A549 (cell line): ENCODE results near the gene IMP3. TPM values are rescaled to one million over a fixed set of nuclear protein-coding genes. Genes with fewer than 3 reads are reported as not detected.

Experiments used
- ATAC-seq, 2 experiments: fragments of 200-7000 bp in 1 of 2; fragments of >200 bp in 1 of 2; cut with Nextera tagmentation in 1 of 2; cut with Tn5 transposase in 1 of 2; 3 replicates each; pipeline versions ENCODE4 v1.8.0 to v1.9.1; 2018 to 2020; ENCODE audit warnings: mild to moderate bottlenecking in 1 of 2, moderate library complexity in 1 of 2
- CTCF ChIA-PET: fragments of 300-600 bp; sonication (Branson Sonifier 250); formaldehyde crosslinking; extraction: SDS; loops from one replicate; lab custom pipeline; 2021; ENCODE audit warnings: antibody characterized with exemption, inconsistent platforms; lab: Yijun Ruan, JAX
- POLR2A ChIA-PET: fragments of 350-600 bp; formaldehyde crosslinking; extraction: SDS; loops from one replicate; lab custom pipeline; 2021; ENCODE audit warnings: antibody characterized with exemption, inconsistent platforms; lab: Yijun Ruan, JAX
- DNase-seq, 2 experiments: peaks; one replicate each; pipeline versions ENCODE4 v3.0.0 to v3.0.0-alpha.2; 2011 to 2016; ENCODE audit warnings: low read depth in 1 of 2, low spot score in 1 of 2
- FAIRE-seq: peaks from 2 replicates; lab custom pipeline; 2011; peaks lifted over from hg19 to GRCh38; lab: Jason Lieb, UNC
- H3K27ac ChIP-seq, 2 experiments: fragments of >200 bp; sonication (Bioruptor Twin); formaldehyde crosslinking; 3 replicates each; pipeline ENCODE4 v1.5.1; 2016 to 2017
- H3K4me1 ChIP-seq: fragments of >200 bp; sonication (Bioruptor Twin); formaldehyde crosslinking; 3 replicates; pipeline ENCODE4 v1.6.1; 2016
- H3K4me2 ChIP-seq: fragments of >200 bp; sonication (Bioruptor Twin); formaldehyde crosslinking; 3 replicates; pipeline ENCODE4 v1.6.1; 2016
- H3K4me3 ChIP-seq: fragments of >200 bp; sonication (Bioruptor Twin); formaldehyde crosslinking; 3 replicates; pipeline ENCODE4 v1.5.1; 2016
- H3K9me3 ChIP-seq: fragments of >200 bp; sonication (Bioruptor Twin); formaldehyde crosslinking; 3 replicates; pipeline ENCODE4 v1.6.1; 2016
- BCL3 ChIP-seq: fragments of >200 bp; sonication (Bioruptor Twin); formaldehyde crosslinking; IDR thresholded peaks from 3 replicates; pipeline ENCODE4 v1.6.1; 2016
- CBX2 ChIP-seq: fragments of 200-600 bp; sonication (generic); IDR thresholded peaks from 2 replicates; pipeline ENCODE4 v1.6.1; 2016; ENCODE audit warnings: low read depth, mild to moderate bottlenecking, borderline replicate concordance
- CHD4 ChIP-seq: fragments of 200-600 bp; sonication (generic); IDR thresholded peaks from 2 replicates; pipeline ENCODE4 v1.6.1; 2016; ENCODE audit warnings: antibody characterized with exemption, mild to moderate bottlenecking, borderline replicate concordance
- E2F6 ChIP-seq: IDR thresholded peaks from 2 replicates; pipeline ENCODE4 v1.6.1; 2012; ENCODE audit warnings: low read depth, borderline replicate concordance
- EHF ChIP-seq: fragments of 250-450 bp; sonication (Bioruptor Pico); IDR thresholded peaks from 2 replicates; pipeline ENCODE4 v1.5.0; 2020; ENCODE audit warnings: mild to moderate bottlenecking
- EHMT2 ChIP-seq: fragments of 200-600 bp; sonication (generic); IDR thresholded peaks from 2 replicates; pipeline ENCODE4 v1.6.1; 2016; ENCODE audit warnings: antibody characterized with exemption, low read depth, mild to moderate bottlenecking, moderate library complexity
- EP300 ChIP-seq, 2 experiments: fragments of >200 bp; sonication (Bioruptor Twin); formaldehyde crosslinking; IDR thresholded peaks; 2 replicates in 1 of 2; 3 replicates in 1 of 2; pipeline ENCODE4 v1.6.1; 2016 to 2017
- ESRRA ChIP-seq: fragments of 150-350 bp; IDR thresholded peaks from 2 replicates; pipeline ENCODE4 v1.6.1; 2014; ENCODE audit warnings: mild to moderate bottlenecking, low read length, borderline replicate concordance
- FOSB ChIP-seq: fragments of 250-450 bp; sonication (Bioruptor Pico); IDR thresholded peaks from 2 replicates; pipeline ENCODE4 v1.5.0; 2020; ENCODE audit warnings: mild to moderate bottlenecking, moderate library complexity
- GATA3 ChIP-seq: IDR thresholded peaks from 2 replicates; pipeline ENCODE4 v1.6.1; 2012; ENCODE audit warnings: borderline replicate concordance
- HDAC2 ChIP-seq: fragments of 200-600 bp; sonication (generic); IDR thresholded peaks from 2 replicates; pipeline ENCODE4 v1.6.1; 2016
- HEYL ChIP-seq: fragments of 250-450 bp; sonication (Bioruptor Pico); IDR thresholded peaks from 2 replicates; pipeline ENCODE4 v1.8.0; 2021; ENCODE audit warnings: mild to moderate bottlenecking, moderate library complexity
- HOXB13 ChIP-seq: fragments of 250-450 bp; sonication (Bioruptor Pico); IDR thresholded peaks from 2 replicates; pipeline ENCODE4 v1.5.0; 2020; ENCODE audit warnings: low read depth, mild to moderate bottlenecking, moderate library complexity
- HOXB5 ChIP-seq: fragments of 250-450 bp; sonication (Bioruptor Pico); IDR thresholded peaks from 2 replicates; pipeline ENCODE4 v1.5.0; 2020; ENCODE audit warnings: mild to moderate bottlenecking, moderate library complexity
- JUN ChIP-seq, 2 experiments: fragments of >200 bp; sonication (Bioruptor Twin); formaldehyde crosslinking; IDR thresholded peaks; 2 replicates in 1 of 2; 3 replicates in 1 of 2; pipeline ENCODE4 v1.6.1; 2016 to 2017
- KDM5A ChIP-seq: fragments of 200-600 bp; sonication (generic); IDR thresholded peaks from 2 replicates; pipeline ENCODE4 v1.6.1; 2016; ENCODE audit warnings: antibody characterized with exemption, mild to moderate bottlenecking
- MAZ ChIP-seq: fragments of 150-350 bp; IDR thresholded peaks from 2 replicates; pipeline ENCODE4 v1.6.1; 2014; ENCODE audit warnings: antibody characterized with exemption, low read depth, low read length, borderline replicate concordance
- NFE2L2 ChIP-seq: fragments of 150-350 bp; conservative IDR thresholded peaks from 2 replicates; pipeline ENCODE4 v1.6.1; 2014; ENCODE audit warnings: low read length
- PBX3 ChIP-seq: IDR thresholded peaks from 2 replicates; pipeline ENCODE4 v1.6.1; 2012
- PHF8 ChIP-seq: fragments of 200-600 bp; sonication (generic); IDR thresholded peaks from 2 replicates; pipeline ENCODE4 v1.6.1; 2016; ENCODE audit warnings: low read depth, mild to moderate bottlenecking, antibody characterized with exemption, moderate library complexity, borderline replicate concordance
- SMC3 ChIP-seq: fragments of >200 bp; sonication (Bioruptor Twin); formaldehyde crosslinking; IDR thresholded peaks from 3 replicates; pipeline ENCODE4 v1.6.1; 2018; ENCODE audit warnings: inconsistent platforms
- WGBS: methylation state at CpG from one replicate; pipeline ENCODE4 v1.1.6; 2017; ENCODE audit errors: missing lambda C conversion rate; 5-methylcytosine and 5-hydroxymethylcytosine counted together
- polyA plus RNA-seq, 4 experiments: library from polyadenylated mRNA; depleted of rRNA in 3 of 4; stranded (reverse); fragments of >200 nt; fragmentation: RNase III in 1 of 4; extraction: RNeasy Plus Mini Kit Qiagen cat#74134 plus additional on column Dnase treatment in 1 of 4; gene quantifications; 2 replicates in 3 of 4; 3 replicates in 1 of 4; pipeline ENCODE4 v1.2.3, GENCODE V29; 2011 to 2017
- TF ChIP-seq, protein P1 (sequence below): IDR thresholded peaks from 2 replicates; pipeline ENCODE4 v1.6.1; 2012
- TF ChIP-seq, protein P2 (sequence below): fragments of 150-350 bp; IDR thresholded peaks from 2 replicates; pipeline ENCODE4 v1.6.1; 2014; ENCODE audit warnings: low read depth, mild to moderate bottlenecking, low read length
- TF ChIP-seq, protein P3 (sequence below): fragments of 450-650 bp; IDR thresholded peaks from 2 replicates; pipeline ENCODE4 v1.6.1; 2014; ENCODE audit warnings: antibody characterized with exemption

The IMP3 gene
- polyA plus RNA-seq, 2 of the 4 experiments (the other 2 are of a cell fraction): 90.0 to 94.7 TPM

DNA sequence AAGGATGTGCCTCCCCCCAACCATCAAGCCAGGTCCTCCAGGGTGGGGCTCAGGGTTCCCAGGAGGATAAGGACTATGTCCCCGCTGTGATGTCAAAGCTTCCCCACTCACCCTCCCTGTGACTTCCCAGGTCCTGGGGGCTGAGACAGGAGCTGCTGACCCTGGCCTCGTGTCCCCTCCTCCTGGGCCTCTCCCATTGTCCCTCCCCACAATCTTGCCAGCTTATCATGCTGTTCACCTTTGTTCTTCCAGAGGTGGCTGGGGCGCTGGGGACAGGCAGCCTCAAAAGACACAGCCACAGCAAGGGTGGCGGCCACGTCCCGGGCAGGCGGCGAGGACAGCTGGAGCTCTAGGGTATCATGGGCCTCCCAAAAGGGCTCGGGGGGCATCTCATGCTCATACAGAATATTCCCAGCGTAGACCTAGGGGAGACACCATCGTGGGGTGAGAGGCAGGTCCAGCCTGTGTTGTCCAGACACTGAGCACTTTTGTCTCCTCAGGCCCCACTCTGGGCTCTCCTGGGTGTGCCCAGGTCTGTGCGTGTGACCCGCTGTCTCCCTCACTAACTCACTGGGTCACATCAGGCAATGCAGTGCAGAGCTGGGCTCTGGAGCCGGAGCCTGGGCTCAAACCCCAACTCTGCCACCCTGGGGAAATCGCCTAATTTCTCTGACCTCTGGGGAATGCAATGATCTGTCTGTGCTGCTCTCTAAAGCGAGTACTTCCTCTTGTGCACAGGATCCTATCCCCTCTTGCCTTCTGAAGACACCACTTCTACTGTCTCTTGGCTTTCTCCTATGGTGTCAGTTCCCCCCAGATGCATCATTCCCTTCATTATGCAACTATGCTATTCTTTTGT, 37.7 kb upstream of the IMP3 start (continued):
- TF ChIP-seq PBX3 (no peak), HOXB5 (CRISPR knock-in tag) (no peak), JUN (IDR thresholded peaks at IDR 0.05) (no peak), HOXB13 (no peak), MAZ (no peak)

- Histone ChIP-seq H3K4me1 (peaks cover 18% of the 10 kb centered on the region), H3K9me3 (no peaks in the 10 kb centered on the region), H3K4me3 (no peak overlapping the region), H3K4me2 (no peak overlapping the region), H3K27ac (no peak overlapping the region)
- TF ChIP-seq HDAC2: no peak
- TF ChIP-seq HEYL (CRISPR knock-in tag): no peak
- DNase-seq (no peak), FAIRE-seq (no peak), ATAC-seq (no peak)
- ChIA-PET CTCF (interaction anchor here (0.8 to 23.4 kb wide), 13 partner anchors 6 to 245 kb away, joined by 3 to 394 read pairs (median 7); partner anchors contain the start of genes IMP3, SNUPN and SNX33), POLR2A (interaction anchor here (2.3 kb wide), 1 partner anchor 309 kb away, joined by 6 read pairs; the partner anchor contains the start of gene MAN2C1)
- 89% methylated on average over 24 of the region's 30 CpGs for WGBS
These were observed 36.9 kb upstream of the IMP3 start for GRCh38 chr15:75676688-75677464.

GRCh38 chr15:75675579-75676404, 35.8 kb upstream of the IMP3 start:
- H3K4me3 ChIP-seq: no peak overlapping the region
- WGBS: 88% methylated on average over 28 of the region's 41 CpGs
- TF ChIP-seq EHMT2 (no peak), PHF8 (no peak), CBX2 (no peak), E2F6 (no peak), NFE2L2 (no peak), BCL3 (no peak), KDM5A (no peak), PBX3 (no peak), EHF (no peak), GATA3 (no peak), HEYL (CRISPR knock-in tag) (no peak), EP300 (IDR thresholded peaks at IDR 0.05) (no peak), HDAC2 (no peak), ESRRA (no peak), SMC3 (no peak), FOSB (CRISPR knock-in tag) (no peak), CHD4 (no peak)
- TF ChIP-seq, protein P1, sequence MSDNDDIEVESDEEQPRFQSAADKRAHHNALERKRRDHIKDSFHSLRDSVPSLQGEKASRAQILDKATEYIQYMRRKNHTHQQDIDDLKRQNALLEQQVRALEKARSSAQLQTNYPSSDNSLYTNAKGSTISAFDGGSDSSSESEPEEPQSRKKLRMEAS: no peak
- TF ChIP-seq, protein P2, sequence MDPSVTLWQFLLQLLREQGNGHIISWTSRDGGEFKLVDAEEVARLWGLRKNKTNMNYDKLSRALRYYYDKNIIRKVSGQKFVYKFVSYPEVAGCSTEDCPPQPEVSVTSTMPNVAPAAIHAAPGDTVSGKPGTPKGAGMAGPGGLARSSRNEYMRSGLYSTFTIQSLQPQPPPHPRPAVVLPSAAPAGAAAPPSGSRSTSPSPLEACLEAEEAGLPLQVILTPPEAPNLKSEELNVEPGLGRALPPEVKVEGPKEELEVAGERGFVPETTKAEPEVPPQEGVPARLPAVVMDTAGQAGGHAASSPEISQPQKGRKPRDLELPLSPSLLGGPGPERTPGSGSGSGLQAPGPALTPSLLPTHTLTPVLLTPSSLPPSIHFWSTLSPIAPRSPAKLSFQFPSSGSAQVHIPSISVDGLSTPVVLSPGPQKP: no peak
- TF ChIP-seq, protein P3, sequence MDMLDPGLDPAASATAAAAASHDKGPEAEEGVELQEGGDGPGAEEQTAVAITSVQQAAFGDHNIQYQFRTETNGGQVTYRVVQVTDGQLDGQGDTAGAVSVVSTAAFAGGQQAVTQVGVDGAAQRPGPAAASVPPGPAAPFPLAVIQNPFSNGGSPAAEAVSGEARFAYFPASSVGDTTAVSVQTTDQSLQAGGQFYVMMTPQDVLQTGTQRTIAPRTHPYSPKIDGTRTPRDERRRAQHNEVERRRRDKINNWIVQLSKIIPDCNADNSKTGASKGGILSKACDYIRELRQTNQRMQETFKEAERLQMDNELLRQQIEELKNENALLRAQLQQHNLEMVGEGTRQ: no peak
- no peak overlapping the region for H3K27ac ChIP-seq
- ATAC-seq: no peak
- H3K4me1 ChIP-seq: peaks cover 18% of the 10 kb centered on the region
- no peak for DNase-seq
- FAIRE-seq: no peak
- POLR2A ChIA-PET: interaction anchor here (0.6 to 1.0 kb wide), 2 partner anchors 28 to 35 kb away, joined by 4 read pairs; partner anchors contain the start of gene SNX33
- CTCF ChIA-PET: interaction anchor here (1.2 to 23.4 kb wide), 11 partner anchors 7 to 308 kb away, joined by 3 to 394 read pairs (median 7); partner anchors contain the start of genes IMP3, MAN2C1, SNUPN and SNX33
- H3K4me2 ChIP-seq: no peak overlapping the region
- H3K9me3 ChIP-seq: no peaks in the 10 kb centered on the region
